22Rv1 (cell line): ENCODE data around the gene MTA3.

Experiments used
- ZFX ChIP-seq: fragments of 450-650 bp; IDR thresholded peaks from 2 replicates; pipeline ENCODE4 v1.6.1; 2017; ENCODE audit warnings: antibody characterized with exemption, borderline replicate concordance
- TF ChIP-seq, protein P1 (sequence below): fragments of 450-650 bp; IDR thresholded peaks from 2 replicates; pipeline ENCODE4 v1.5.1; 2017; ENCODE audit warnings: mild to moderate bottlenecking

DNA sequence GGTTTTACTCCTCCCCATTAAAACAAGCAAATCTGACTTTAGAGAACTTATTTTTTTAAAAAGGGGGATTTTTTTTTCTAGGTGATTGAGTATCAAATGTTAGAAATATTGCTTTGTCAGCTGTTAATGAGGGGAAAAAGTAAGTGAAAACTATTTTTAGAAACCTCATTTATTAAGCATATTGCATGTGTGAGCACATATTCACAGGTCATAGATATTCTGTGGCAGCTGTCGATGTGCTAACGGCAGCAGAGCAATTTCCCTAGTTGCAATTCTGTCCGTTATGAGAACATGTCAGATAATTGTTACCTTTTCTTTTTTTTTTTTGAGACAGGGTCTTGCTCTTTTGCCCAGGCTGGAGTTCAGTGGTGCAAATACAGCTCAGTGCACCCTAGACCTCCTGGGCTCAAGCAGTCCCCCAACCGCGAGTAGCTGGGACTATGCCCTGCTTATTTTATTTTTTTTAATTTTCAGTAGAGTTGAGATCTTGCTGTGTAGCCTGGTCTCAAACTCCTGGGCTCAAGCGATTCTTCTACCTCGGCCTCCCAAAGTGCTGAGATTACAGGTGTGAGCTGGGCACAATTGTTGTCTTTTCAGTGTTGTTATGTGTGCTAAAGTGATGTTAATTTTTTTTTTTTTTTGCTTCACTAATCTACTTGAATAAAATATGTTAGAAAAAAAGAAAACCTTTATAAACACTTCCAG is 69.8 kb downstream of the MTA3 start:
- TF ChIP-seq, protein P1, sequence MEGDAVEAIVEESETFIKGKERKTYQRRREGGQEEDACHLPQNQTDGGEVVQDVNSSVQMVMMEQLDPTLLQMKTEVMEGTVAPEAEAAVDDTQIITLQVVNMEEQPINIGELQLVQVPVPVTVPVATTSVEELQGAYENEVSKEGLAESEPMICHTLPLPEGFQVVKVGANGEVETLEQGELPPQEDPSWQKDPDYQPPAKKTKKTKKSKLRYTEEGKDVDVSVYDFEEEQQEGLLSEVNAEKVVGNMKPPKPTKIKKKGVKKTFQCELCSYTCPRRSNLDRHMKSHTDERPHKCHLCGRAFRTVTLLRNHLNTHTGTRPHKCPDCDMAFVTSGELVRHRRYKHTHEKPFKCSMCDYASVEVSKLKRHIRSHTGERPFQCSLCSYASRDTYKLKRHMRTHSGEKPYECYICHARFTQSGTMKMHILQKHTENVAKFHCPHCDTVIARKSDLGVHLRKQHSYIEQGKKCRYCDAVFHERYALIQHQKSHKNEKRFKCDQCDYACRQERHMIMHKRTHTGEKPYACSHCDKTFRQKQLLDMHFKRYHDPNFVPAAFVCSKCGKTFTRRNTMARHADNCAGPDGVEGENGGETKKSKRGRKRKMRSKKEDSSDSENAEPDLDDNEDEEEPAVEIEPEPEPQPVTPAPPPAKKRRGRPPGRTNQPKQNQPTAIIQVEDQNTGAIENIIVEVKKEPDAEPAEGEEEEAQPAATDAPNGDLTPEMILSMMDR: no peak
- TF ChIP-seq ZFX: no peak
